ENCODE measurements around the gene RAB11FIP5. TPM values are rescaled to one million over a fixed set of nuclear protein-coding genes. Genes with fewer than 3 reads are reported as not detected.

Gene RAB11FIP5
- total RNA-seq, 6 experiments from 2014 or later, result 4.5 to 12.7 (median 9.0) TPM

GRCh38 chr2:73053316-73054114 lies 59.2 kb downstream of the RAB11FIP5 start:
- Histone ChIP-seq H3K27ac (no peak overlapping the region), H3K4me3 (no peak overlapping the region), H3K36me3 (peaks cover 0 to 38% (median 8%) of the 10 kb centered on the region in 4 donors), H3K4me1 (no peaks in the 10 kb centered on the region), H3K9me3 (no peaks in the 10 kb centered on the region), H3K27me3 (no peaks in the 10 kb centered on the region)
- TF ChIP-seq POLR2A (IDR thresholded peaks at IDR 0.05) (no peak), CTCF (IDR thresholded peaks at IDR 0.05) (no peak)
- ATAC-seq (no peak), DNase-seq (no peak)
- WGBS (ENCODE audit: insufficient coverage, low coverage, low lambda C conversion rate, missing lambda C conversion rate), result 64% methylated on average over 2 of the region's 6 CpGs
- intact Hi-C loops (cut with DNase I), result no loop called here

- no peak for DNase-seq
- 60% methylated on average over 1 of the region's 6 CpGs for WGBS (ENCODE audit: insufficient coverage, low coverage, low lambda C conversion rate, missing lambda C conversion rate)
- intact Hi-C loops (cut with DNase I), result no loop called here
Measured at GRCh38 chr2:73050121-73050545, 62.6 kb downstream of the RAB11FIP5 start.

DNA sequence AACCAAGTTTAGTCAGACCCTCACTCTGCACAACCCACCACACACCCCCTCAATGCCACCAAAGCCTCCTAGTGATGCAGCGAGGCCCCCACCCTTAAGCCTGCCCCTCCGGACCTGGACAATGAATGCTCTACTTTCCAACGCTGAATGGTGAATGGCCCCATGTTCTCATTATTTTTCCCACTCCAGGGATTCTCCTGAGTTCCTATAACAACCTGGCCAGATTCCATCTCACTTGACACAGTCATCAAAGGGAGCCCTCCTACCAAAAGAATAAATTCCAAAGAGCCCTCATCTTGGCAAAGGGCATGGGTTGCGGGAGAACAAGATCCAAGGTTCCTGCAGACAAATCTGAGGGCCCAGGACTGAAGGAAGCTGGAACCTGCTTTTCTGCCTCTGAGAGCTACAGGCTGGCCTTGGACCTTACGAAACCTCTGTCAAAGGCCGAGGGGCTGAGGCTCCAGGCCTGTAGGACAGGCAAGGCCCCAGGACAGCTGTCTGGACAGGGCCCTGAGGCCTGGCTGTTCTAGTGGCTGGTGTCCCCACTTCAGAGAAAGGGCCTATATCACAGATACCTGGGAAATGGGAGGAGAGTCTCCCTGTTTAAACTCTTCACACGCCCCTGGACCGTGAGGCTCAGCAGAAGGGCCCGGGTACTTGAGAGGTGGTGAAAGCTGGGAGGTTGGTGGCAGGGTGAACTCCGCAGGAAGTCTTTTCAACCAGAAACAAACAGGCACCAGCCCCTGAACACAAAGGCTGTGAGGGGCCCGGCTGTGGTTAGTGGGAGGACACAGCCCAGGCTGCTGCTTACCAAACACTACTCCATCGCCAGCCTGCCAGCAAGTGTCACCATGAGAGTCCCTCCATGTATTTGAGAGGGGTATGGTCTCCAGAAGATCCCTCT lies 68.6 kb downstream of the RAB11FIP5 start:
- Histone ChIP-seq H3K9me3 (no peaks in the 10 kb centered on the region), H3K27me3 (no peaks in the 10 kb centered on the region), H3K27ac (peak overlapping the region in 1 of 3 donors; percentile 37), H3K4me1 (peaks cover 0 to 38% (median 4%) of the 10 kb centered on the region in 4 donors), H3K36me3 (peaks cover 0 to 21% (median 2%) of the 10 kb centered on the region in 4 donors), H3K4me3 (no peak overlapping the region)
- TF ChIP-seq CTCF (IDR thresholded peaks at IDR 0.05) (no peak), POLR2A (IDR thresholded peaks at IDR 0.05) (no peak)
- ATAC-seq (peak; percentile 58 to 86 (median 68)), DNase-seq (no peak)
- intact Hi-C loops (cut with DNase I), result no loop called here
- WGBS (ENCODE audit: insufficient coverage, low coverage, low lambda C conversion rate, missing lambda C conversion rate), result 66% methylated on average over 6 of the region's 12 CpGs

More at GRCh38 chr2:73050121-73050545, 62.6 kb downstream of the RAB11FIP5 start:
- Histone ChIP-seq H3K27me3 (no peaks in the 10 kb centered on the region), H3K36me3 (peaks cover 0 to 14% (median 5%) of the 10 kb centered on the region in 4 donors), H3K4me3 (no peak overlapping the region), H3K4me1 (peaks cover 0 to 8% (median 0%) of the 10 kb centered on the region in 4 donors), H3K27ac (no peak overlapping the region), H3K9me3 (no peaks in the 10 kb centered on the region)
- ATAC-seq, result peak in 3 of 4 donors; percentile 41 to 51 (median 47)
- TF ChIP-seq CTCF (IDR thresholded peaks at IDR 0.05), result no peak
- TF ChIP-seq POLR2A (IDR thresholded peaks at IDR 0.05), result no peak

GRCh38 chr2:73043276-73043675 lies 69.5 kb downstream of the RAB11FIP5 start:
- WGBS (ENCODE audit: insufficient coverage, low coverage, low lambda C conversion rate, missing lambda C conversion rate), result 74% methylated on average over 3 of the region's 5 CpGs
- TF ChIP-seq CTCF (IDR thresholded peaks at IDR 0.05) (no peak), POLR2A (IDR thresholded peaks at IDR 0.05) (no peak)
- Histone ChIP-seq H3K9me3 (no peaks in the 10 kb centered on the region), H3K4me1 (peaks cover 0 to 38% (median 4%) of the 10 kb centered on the region in 4 donors), H3K4me3 (no peak overlapping the region), H3K27me3 (no peaks in the 10 kb centered on the region), H3K36me3 (peaks cover 0 to 28% (median 4%) of the 10 kb centered on the region in 4 donors), H3K27ac (no peak overlapping the region)
- intact Hi-C loops (cut with DNase I), result no loop called here
- DNase-seq (no peak), ATAC-seq (peak in 1 of 4 donors; percentile 11)
